ENCODE results near the gene NLGN3. TPM values are rescaled to one million over a fixed set of nuclear protein-coding genes. Genes with fewer than 3 reads are reported as not detected.

The NLGN3 gene
- polyA plus RNA-seq, 3 donors from 2014 or later: 0.07 to 0.08 TPM; not detected in 1

DNA sequence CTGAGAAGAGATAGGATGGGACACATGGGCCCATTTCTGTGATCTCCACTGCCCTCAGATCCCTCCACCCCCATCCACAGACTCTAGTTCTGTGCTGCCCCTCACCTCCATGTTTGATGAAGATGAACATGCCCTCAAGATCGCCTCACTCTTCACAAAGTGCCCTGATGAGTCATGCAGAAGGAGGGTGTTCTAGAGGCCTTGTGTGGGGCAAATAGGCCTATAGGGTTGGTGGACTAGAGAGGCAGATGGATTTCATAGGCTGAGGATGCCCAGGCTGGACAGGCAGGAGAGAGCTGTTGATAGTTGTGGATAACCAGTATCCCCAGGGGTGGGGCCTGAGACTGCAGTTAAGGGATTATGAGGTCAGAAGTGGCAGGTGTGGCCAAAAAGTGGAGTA lies 38.2 kb upstream of the NLGN3 start, which contains the start of gene CXorf65:
Gene CXorf65, minus strand, starts transcription at position 314 of the 400 bp plus-strand sequence. Its CDS starts 184 bp downstream, at position 130.
- Mint-ChIP-seq H3K27me3 (ENCODE audit: low read depth in 3 of 3) (peaks cover 20 to 25% (median 21%) of the 10 kb centered on the region in 3 donors), H3K4me3 (peak within 1 kb of the TSS; percentile 65 to 97 (median 93)), H3K4me1 (peaks cover 85 to 97% of the 10 kb centered on the region in 2 donors), H3K36me3 (peaks cover 5 to 22% (median 22%) of the 10 kb centered on the region in 3 donors), H3K9me3 (no peaks in the 10 kb centered on the region), H3K27ac (peak within 1 kb of the TSS; percentile 94 to 100 (median 99))
- DNase-seq: peak in 2 of 3 donors; percentile 24 to 29

DNA sequence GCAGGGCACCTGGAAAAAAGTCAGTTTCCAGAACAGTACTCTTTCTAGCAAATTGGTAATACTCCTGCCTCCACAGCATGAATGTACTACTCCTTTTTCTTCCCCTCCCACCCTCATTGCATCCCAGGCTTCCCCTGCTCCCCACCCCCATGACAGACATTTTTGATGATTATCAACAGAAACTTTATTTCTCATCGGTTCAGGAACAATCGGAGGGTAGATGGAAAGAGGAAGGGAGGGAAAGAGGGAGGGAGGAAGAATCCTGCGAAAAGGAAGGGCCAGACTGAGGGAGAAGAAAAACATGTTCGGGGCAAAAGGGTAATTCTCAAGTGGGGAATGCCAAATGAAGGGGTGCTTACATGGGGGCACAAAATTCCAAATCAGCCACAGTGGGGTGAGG lies 37.4 kb upstream of the NLGN3 start:
- H3K36me3 Mint-ChIP-seq: peaks cover 5 to 22% (median 22%) of the 10 kb centered on the region in 3 donors
- H3K9me3 Mint-ChIP-seq: no peaks in the 10 kb centered on the region
- DNase-seq: no peak
- H3K27ac Mint-ChIP-seq: peak overlapping the region; percentile 94 to 100 (median 99)
- H3K4me3 Mint-ChIP-seq: peak overlapping the region; percentile 46 to 97 (median 93)
- peaks cover 20 to 31% (median 20%) of the 10 kb centered on the region in 3 donors for H3K27me3 Mint-ChIP-seq (ENCODE audit: low read depth in 3 of 3)
- H3K4me1 Mint-ChIP-seq: peaks cover 86 to 97% of the 10 kb centered on the region in 2 donors

DNA sequence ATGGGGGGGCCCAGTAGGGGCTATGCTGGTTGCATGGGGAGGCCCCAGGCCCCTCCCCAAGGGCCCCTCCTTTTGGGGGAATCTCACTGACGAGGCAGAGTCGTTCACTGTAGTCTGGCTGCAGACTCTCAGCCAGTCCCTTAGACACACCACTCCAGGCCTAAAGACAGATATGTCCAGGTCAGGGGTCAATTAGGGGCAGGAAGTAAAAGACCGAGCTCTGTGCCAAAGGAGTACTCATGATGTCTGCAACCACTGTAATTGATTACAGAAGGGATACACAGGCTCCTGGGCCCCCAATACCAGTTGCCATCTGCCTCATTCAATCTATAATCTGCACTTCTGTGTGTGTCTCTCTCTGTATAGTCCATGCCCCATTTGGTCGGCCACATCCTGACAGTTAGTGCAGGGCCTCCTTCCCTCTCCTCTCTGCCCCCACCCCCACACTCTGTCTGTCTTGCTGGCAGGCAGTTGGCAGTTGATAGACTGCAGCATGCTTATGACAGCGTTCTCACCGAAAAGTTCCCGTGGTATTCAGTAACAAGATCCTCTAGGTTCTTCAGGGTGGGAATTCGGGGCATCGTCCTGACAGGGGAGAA lies 36.8 kb upstream of the NLGN3 start:
- Mint-ChIP-seq H3K9me3 (no peaks in the 10 kb centered on the region), H3K36me3 (peaks cover 5 to 22% (median 22%) of the 10 kb centered on the region in 3 donors), H3K27ac (peak overlapping the region; percentile 94 to 100 (median 99)), H3K4me3 (peak overlapping the region; percentile 88 to 97 (median 94)), H3K4me1 (peaks cover 86 to 97% of the 10 kb centered on the region in 2 donors), H3K27me3 (ENCODE audit: low read depth in 3 of 3) (peaks cover 20 to 31% (median 20%) of the 10 kb centered on the region in 3 donors)
- peak; percentile 45 to 60 (median 46) for DNase-seq

DNA sequence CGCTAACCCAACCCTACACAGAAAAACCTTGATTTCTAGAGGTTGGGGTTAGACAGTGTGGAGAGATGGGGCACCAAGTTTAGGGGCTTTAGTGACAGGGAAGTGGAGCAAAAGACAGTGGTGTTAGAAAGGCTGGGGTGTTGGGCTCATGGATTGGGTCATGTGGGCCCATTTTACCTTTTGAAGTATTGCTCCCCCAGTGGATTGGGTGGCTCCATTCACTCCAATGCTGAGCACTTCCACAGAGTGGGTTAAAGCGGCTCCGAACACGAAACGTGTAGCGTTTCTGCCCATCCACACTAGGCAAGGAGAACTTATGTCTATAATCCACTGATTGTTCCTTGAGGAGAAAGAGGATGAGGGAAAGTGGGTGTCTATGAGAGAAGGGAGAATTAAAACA lies 35.6 kb upstream of the NLGN3 start:
- Mint-ChIP-seq H3K27me3 (ENCODE audit: low read depth in 3 of 3) (peaks cover 12 to 28% (median 16%) of the 10 kb centered on the region in 3 donors), H3K9me3 (no peaks in the 10 kb centered on the region), H3K27ac (peak overlapping the region; percentile 94 to 100 (median 99)), H3K4me3 (peak overlapping the region; percentile 88 to 97 (median 94)), H3K36me3 (peaks cover 5 to 22% (median 22%) of the 10 kb centered on the region in 3 donors), H3K4me1 (peaks cover 78 to 91% of the 10 kb centered on the region in 2 donors)
- DNase-seq: peak in 2 of 3 donors; percentile 20 to 33

DNA sequence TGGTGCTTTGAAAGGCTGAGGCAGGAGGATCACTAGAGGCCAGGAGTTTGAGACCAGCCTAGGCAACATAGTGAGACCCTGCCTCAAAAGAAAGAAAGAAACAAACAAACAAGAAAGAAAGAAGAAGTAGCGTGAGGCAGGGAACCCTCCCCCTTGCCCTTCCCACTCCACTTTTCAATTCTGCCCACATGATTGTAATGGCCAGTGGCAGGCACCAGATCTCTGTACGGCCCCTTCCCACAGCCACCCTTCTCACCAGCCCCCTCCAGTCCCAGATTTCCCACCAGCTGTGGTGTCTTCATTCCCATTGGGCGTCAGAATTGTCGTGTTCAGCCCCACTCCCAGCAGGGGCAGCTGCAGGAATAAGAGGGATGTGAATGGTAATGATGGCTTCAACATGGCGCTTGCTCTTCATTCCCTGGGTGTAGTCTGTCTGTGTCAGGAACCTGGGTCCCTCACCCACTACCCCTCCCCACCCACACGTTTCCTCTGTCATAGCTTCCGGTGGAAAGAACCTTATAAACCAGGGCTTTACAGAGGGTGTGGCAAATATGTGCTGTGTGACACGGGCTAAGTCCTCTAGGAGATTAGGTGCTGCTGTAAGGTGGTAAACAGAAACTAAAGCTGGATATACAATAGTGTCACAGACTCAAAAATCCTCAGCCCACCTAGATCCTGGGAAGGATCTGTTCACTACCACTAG lies 33.3 kb upstream of the NLGN3 start, which contains the start of gene IL2RG:
Gene IL2RG, minus strand, starts transcription at position 437 of the 703 bp plus-strand sequence. Its CDS starts 38 bp downstream, at position 399.
- Mint-ChIP-seq H3K9me3 (no peaks in the 10 kb centered on the region), H3K36me3 (peaks cover 5 to 20% (median 13%) of the 10 kb centered on the region in 3 donors), H3K4me1 (peaks cover 58 to 71% of the 10 kb centered on the region in 2 donors), H3K27me3 (ENCODE audit: low read depth in 3 of 3) (peaks cover 9 to 23% (median 11%) of the 10 kb centered on the region in 3 donors), H3K27ac (peak within 1 kb of the TSS; percentile 94 to 100 (median 99)), H3K4me3 (peak within 1 kb of the TSS; percentile 88 to 97 (median 94))
- DNase-seq: peak; percentile 83 to 87 (median 86)

DNA sequence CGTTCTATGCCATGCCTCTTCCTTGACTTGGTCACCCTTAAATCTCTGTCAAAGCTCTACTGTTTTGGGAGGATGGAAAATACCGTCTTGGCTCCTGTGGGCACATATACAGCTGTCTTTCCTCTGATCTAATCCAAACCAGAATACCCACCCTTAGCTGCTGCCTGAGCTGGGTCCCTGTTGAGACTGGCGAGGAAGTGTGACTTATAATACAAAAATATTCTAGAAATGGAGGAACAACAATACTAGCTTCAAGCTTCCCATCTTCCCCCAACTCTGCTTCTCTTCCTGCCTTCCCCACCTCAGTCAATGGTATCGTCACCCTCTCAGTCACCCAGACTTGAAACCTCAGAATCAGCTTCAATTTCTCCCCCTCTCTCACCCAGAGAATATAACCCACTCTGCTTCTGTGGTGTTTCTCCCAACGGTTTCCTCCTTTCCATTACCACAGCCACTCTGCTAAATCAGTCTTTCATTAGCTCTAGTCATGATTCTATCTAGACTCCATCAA lies 32.7 kb upstream of the NLGN3 start:
- Mint-ChIP-seq H3K9me3 (no peaks in the 10 kb centered on the region), H3K4me1 (peaks cover 51 to 65% of the 10 kb centered on the region in 2 donors), H3K27me3 (ENCODE audit: low read depth in 3 of 3) (peaks cover 9 to 19% (median 13%) of the 10 kb centered on the region in 3 donors), H3K4me3 (peak overlapping the region; percentile 88 to 97 (median 94)), H3K27ac (peak overlapping the region; percentile 94 to 100 (median 99)), H3K36me3 (peaks cover 5 to 16% (median 8%) of the 10 kb centered on the region in 3 donors)
- DNase-seq: peak; percentile 66 to 69 (median 67)

DNA sequence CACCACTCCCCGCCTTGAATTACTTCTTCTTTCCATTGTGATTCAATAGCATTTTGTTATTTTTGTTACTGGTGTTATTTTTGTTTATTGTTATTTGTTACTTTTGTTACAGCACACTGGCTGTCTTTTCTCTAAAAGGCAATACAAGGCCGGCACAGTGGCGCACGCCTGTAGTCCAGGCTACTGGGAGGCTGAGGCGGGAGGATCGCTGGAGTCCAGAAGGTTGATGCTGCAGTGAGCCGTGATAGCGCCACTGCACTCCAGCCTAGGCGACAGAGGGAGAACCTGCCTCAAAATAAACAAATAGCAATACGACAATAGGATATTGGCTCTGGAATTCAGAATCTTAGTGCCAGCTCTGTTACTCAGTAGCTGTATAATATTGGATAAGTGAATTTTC lies 27.3 kb upstream of the NLGN3 start:
- Mint-ChIP-seq H3K27ac (peak overlapping the region; percentile 69 to 90 (median 83)), H3K4me3 (peak overlapping the region in 4 of 5 donors; percentile 14 to 64 (median 27)), H3K27me3 (ENCODE audit: low read depth in 3 of 3) (peaks cover 2 to 3% (median 2%) of the 10 kb centered on the region in 3 donors), H3K36me3 (peaks cover 0 to 10% (median 0%) of the 10 kb centered on the region in 3 donors), H3K9me3 (no peaks in the 10 kb centered on the region), H3K4me1 (peaks cover 29 to 45% of the 10 kb centered on the region in 2 donors)
- DNase-seq: no peak

DNA sequence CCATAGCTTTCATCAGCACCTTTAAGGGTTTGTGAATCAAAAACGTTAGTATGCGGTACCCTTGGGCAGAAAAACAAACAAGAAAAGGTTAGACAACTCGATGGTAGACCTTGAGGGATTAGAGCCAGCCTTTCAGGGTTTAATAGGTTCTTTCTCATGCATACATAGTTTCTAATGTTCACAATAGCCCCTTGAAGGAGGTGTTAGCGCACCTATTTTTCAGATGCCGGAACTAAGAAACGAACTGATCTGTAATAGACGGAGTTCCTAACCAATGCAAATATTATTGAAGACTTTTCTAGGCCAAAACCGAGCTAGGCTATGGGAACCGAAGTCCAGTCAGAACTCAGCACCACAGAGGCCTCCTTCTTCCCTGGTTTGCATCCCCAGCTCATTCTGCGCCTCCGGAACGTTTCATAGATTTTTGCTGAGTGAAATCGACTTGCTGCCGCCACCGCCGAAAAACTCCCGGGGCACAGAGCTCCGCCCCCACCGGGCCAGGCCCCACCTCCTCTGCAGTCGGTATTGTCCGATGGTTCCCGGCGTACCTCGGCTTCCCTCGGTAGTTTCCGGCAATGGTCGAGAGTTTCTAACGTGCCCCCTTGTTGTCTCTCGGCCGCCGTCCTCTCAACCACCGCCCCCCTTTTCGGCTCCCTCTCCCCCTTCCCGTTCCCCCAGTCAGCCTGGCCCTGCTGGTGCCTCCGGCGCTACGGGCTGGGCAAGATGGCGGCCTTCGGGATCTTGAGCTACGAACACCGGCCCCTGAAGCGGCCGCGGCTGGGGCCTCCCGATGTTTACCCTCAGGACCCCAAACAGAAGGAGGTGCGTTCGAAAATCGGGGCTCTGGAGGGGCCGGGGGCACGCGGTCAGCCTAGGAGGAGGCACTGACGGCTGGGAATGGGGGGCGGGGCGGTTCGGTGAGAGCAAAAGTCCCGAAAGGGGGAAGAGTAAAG lies 26.3 kb upstream of the NLGN3 start, which contains the start of gene MED12:
Gene MED12, plus strand, starts transcription at position 565 of the 953 bp plus-strand sequence. Its CDS starts 159 bp downstream, at position 724.
- peak; percentile 79 to 82 (median 82) for DNase-seq
- H3K4me1 Mint-ChIP-seq: peaks cover 23 to 38% of the 10 kb centered on the region in 2 donors
- H3K27me3 Mint-ChIP-seq (ENCODE audit: low read depth in 3 of 3): peaks cover 1 to 8% (median 3%) of the 10 kb centered on the region in 3 donors
- peak within 1 kb of the TSS; percentile 86 to 93 (median 90) for H3K27ac Mint-ChIP-seq
- H3K36me3 Mint-ChIP-seq: peaks cover 0 to 14% (median 3%) of the 10 kb centered on the region in 3 donors
- peak within 1 kb of the TSS; percentile 82 to 91 (median 88) for H3K4me3 Mint-ChIP-seq
- no peaks in the 10 kb centered on the region for H3K9me3 Mint-ChIP-seq

DNA sequence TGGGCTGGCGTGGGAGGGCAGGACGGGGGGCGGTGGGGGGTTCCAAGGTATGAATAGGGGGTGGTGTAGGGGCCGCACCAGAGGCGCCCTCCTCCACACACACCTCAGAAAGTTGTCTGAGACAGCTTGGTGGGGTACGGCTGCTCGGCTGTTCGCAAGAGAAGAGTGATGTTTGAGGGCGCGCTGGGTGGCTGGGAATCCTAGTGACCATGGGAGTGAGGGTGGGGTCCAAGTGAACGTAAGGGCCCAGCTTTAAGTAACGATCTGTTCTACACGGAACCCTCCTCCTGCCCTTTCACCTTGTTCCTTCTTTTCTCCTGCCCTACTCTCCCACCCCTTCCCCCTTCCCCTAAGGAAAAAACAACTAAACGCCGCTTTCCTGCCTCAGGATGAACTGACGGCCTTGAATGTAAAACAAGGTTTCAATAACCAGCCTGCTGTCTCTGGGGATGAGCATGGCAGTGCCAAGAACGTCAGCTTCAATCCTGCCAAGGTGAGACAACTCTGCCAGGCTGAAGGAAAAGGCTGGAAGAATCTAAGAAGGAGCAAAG lies 25.6 kb upstream of the NLGN3 start:
- peak overlapping the region; percentile 73 to 90 (median 82) for H3K27ac Mint-ChIP-seq
- peak overlapping the region; percentile 74 to 91 (median 88) for H3K4me3 Mint-ChIP-seq
- H3K9me3 Mint-ChIP-seq: no peaks in the 10 kb centered on the region
- peaks cover 0 to 8% (median 3%) of the 10 kb centered on the region in 3 donors for H3K27me3 Mint-ChIP-seq (ENCODE audit: low read depth in 3 of 3)
- H3K4me1 Mint-ChIP-seq: peaks cover 20 to 34% of the 10 kb centered on the region in 2 donors
- DNase-seq: no peak
- H3K36me3 Mint-ChIP-seq: peaks cover 0 to 17% (median 4%) of the 10 kb centered on the region in 3 donors

DNA sequence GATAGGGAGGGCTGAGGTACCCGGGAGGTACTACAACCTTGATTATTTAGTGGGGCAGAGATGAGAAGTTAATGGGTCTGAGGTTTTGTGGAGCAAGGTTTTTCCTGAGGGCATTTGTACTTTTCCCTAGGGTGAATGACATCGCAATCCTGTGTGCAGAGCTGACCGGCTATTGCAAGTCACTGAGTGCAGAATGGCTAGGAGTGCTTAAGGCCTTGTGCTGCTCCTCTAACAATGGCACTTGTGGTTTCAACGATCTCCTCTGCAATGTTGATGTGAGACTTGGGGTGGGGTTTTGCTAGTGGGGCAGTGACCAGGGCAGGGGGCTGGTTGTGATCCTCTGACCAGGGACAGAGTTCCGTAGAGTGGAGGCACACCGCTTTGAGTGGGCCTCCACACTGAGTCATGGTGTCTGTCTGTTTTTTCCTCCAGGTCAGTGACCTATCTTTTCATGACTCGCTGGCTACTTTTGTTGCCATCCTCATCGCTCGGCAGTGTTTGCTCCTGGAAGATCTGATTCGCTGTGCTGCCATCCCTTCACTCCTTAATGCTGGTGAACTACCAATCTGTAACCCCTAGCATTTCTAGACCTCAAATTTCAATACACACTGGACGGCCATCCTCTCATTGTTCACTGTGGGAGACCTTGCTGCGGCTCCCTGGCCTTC lies 16.3 kb upstream of the NLGN3 start:
- Mint-ChIP-seq H3K9me3 (no peaks in the 10 kb centered on the region), H3K27ac (peak overlapping the region in 4 of 6 donors; percentile 22 to 48 (median 41)), H3K27me3 (ENCODE audit: low read depth in 3 of 3) (peaks cover 4 to 7% (median 6%) of the 10 kb centered on the region in 3 donors), H3K36me3 (peaks cover 15 to 24% (median 16%) of the 10 kb centered on the region in 3 donors), H3K4me3 (no peak overlapping the region), H3K4me1 (peaks cover 11 to 14% of the 10 kb centered on the region in 2 donors)
- no peak for DNase-seq

DNA sequence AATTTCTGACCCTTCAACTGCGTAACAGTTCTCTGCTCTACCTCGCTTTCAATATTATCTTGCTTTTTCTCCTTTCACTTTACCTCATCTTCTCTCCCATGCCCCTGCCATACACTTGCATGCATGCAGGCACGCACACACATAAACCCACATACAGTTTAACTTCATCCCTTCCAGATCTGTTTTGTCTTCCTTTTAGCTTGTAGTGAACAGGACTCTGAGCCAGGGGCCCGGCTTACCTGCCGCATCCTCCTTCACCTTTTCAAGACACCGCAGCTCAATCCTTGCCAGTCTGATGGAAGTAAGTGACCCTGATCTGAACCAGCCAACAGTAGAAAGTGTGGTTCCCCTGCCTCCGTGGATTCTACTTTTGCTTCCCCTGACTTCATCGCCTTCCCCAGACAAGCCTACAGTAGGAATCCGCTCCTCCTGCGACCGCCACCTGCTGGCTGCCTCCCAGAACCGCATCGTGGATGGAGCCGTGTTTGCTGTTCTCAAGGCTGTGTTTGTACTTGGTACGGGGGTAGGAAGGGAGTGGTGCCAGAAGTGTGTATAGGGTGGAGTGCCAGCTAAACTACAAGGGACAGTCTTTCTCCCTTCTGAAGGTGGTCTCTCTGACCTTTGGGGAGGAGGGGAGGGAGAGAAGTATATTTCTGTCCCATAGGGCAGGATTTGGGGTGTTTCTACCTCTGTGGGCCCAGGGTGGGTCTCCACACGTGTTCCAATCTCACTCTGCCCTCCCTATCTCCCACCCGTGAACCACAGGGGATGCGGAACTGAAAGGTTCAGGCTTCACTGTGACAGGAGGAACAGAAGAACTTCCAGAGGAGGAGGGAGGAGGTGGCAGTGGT lies 15.5 kb upstream of the NLGN3 start:
- DNase-seq: peak; percentile 67 to 73 (median 70)
- peaks cover 13 to 20% (median 16%) of the 10 kb centered on the region in 3 donors for H3K36me3 Mint-ChIP-seq
- peak overlapping the region; percentile 29 to 83 (median 46) for H3K27ac Mint-ChIP-seq
- no peaks in the 10 kb centered on the region for H3K9me3 Mint-ChIP-seq
- peaks cover 11 to 14% of the 10 kb centered on the region in 2 donors for H3K4me1 Mint-ChIP-seq
- peaks cover 4 to 7% (median 6%) of the 10 kb centered on the region in 3 donors for H3K27me3 Mint-ChIP-seq (ENCODE audit: low read depth in 3 of 3)
- H3K4me3 Mint-ChIP-seq: no peak overlapping the region

Measured in immature natural killer cell (primary cell).